ENCODE measurements around the gene DDX10. TPM values are rescaled to one million over a fixed set of nuclear protein-coding genes. Genes with fewer than 3 reads are reported as not detected.

DDX10 gene
- total RNA-seq, 2 experiments from 2014 or later: 15.0 to 15.4 TPM

GRCh38 chr11:108680271-108680670 is 15.4 kb downstream of the DDX10 start:
- Histone ChIP-seq H3K36me3 (ENCODE audit: insufficient read depth, low read length) (peaks cover 47% of the 10 kb centered on the region), H3K4me1 (ENCODE audit: insufficient read depth, low read length) (no peaks in the 10 kb centered on the region), H3K27ac (ENCODE audit: low read depth in 1 of 2, low read length in 2 of 2) (no peak overlapping the region), H3K9me3 (ENCODE audit: control insufficient read depth in 1 of 2, insufficient read depth in 1 of 2, low read length in 2 of 2) (no peaks in the 10 kb centered on the region), H3K4me3 (ENCODE audit: low read length) (no peak overlapping the region), H3K27me3 (ENCODE audit: control insufficient read depth in 1 of 2, insufficient read depth in 2 of 2, low read length in 2 of 2) (no peaks in the 10 kb centered on the region)
- ChIA-PET CTCF (no interaction called here), POLR2A (no interaction called here)
- no peak for TF ChIP-seq CTCF (IDR thresholded peaks at IDR 0.05)
- intact Hi-C loops (cut with DNase I, micrococcal nuclease): no loop called here
- Mint-ChIP-seq H3K4me1 (ENCODE audit: low read depth) (peaks cover 12% of the 10 kb centered on the region), H3K9me3 (no peaks in the 10 kb centered on the region), H3K4me3 (no peak overlapping the region), H3K27me3 (no peaks in the 10 kb centered on the region), H3K27ac (no peak overlapping the region), H3K36me3 (ENCODE audit: low read depth) (peaks cover 78% of the 10 kb centered on the region)
- ATAC-seq (ENCODE audit: poor library complexity): no peak
- no peak for DNase-seq

- POLR2A ChIA-PET: no interaction called here
- peaks cover 29% of the 10 kb centered on the region for H3K36me3 ChIP-seq (ENCODE audit: insufficient read depth, low read length)
- H3K27me3 ChIP-seq (ENCODE audit: control insufficient read depth in 1 of 2, insufficient read depth in 2 of 2, low read length in 2 of 2): no peaks in the 10 kb centered on the region
- no peaks in the 10 kb centered on the region for H3K4me1 ChIP-seq (ENCODE audit: insufficient read depth, low read length)
- no peaks in the 10 kb centered on the region for H3K9me3 Mint-ChIP-seq
- no peak overlapping the region for H3K27ac ChIP-seq (ENCODE audit: low read depth in 1 of 2, low read length in 2 of 2)
- H3K36me3 Mint-ChIP-seq (ENCODE audit: low read depth): peaks cover 85% of the 10 kb centered on the region
- H3K27ac Mint-ChIP-seq: no peak overlapping the region
- CTCF ChIA-PET: no interaction called here
- DNase-seq: no peak
- TF ChIP-seq CTCF (IDR thresholded peaks at IDR 0.05): no peak
- ATAC-seq (ENCODE audit: poor library complexity): no peak
- peaks cover 12% of the 10 kb centered on the region for H3K4me1 Mint-ChIP-seq (ENCODE audit: low read depth)
- no peaks in the 10 kb centered on the region for H3K9me3 ChIP-seq (ENCODE audit: control insufficient read depth in 1 of 2, insufficient read depth in 1 of 2, low read length in 2 of 2)
- no peak overlapping the region for H3K4me3 ChIP-seq (ENCODE audit: low read length)
- intact Hi-C loops (cut with DNase I, micrococcal nuclease): no loop called here
- no peak overlapping the region for H3K4me3 Mint-ChIP-seq
- H3K27me3 Mint-ChIP-seq: no peaks in the 10 kb centered on the region
Measured at GRCh38 chr11:108685419-108686130, 20.7 kb downstream of the DDX10 start.

- Histone ChIP-seq H3K9me3 (ENCODE audit: control insufficient read depth in 1 of 2, insufficient read depth in 1 of 2, low read length in 2 of 2) (no peaks in the 10 kb centered on the region), H3K4me3 (ENCODE audit: low read length) (no peak overlapping the region), H3K36me3 (ENCODE audit: insufficient read depth, low read length) (peaks cover 50% of the 10 kb centered on the region), H3K27me3 (ENCODE audit: control insufficient read depth in 1 of 2, insufficient read depth in 2 of 2, low read length in 2 of 2) (no peaks in the 10 kb centered on the region), H3K4me1 (ENCODE audit: insufficient read depth, low read length) (no peaks in the 10 kb centered on the region), H3K27ac (ENCODE audit: low read depth in 1 of 2, low read length in 2 of 2) (no peak overlapping the region)
- no peak for DNase-seq
- CTCF ChIA-PET: no interaction called here
- Mint-ChIP-seq H3K4me1 (ENCODE audit: low read depth) (no peaks in the 10 kb centered on the region), H3K9me3 (no peaks in the 10 kb centered on the region), H3K36me3 (ENCODE audit: low read depth) (peaks cover 78% of the 10 kb centered on the region), H3K27ac (no peak overlapping the region), H3K27me3 (no peaks in the 10 kb centered on the region), H3K4me3 (no peak overlapping the region)
- no peak for ATAC-seq (ENCODE audit: poor library complexity)
- intact Hi-C loops (cut with DNase I, micrococcal nuclease): loop anchor here in 1 of 2 experiments (10.0 kb wide), 1 partner anchor 1001 kb away; no protein-coding TSS in a partner anchor
- TF ChIP-seq CTCF (IDR thresholded peaks at IDR 0.05): no peak
- POLR2A ChIA-PET: no interaction called here
Measured at GRCh38 chr11:108693852-108694251, 29.0 kb downstream of the DDX10 start.

Data from CD4-positive, alpha-beta T cell (primary cell).